Activated T-cell treated with anti-CD3 and anti-CD28 coated beads for 4 hours (primary cell): ENCODE measurements around the gene ATP1A4.

Experiments
- DNase-seq: peaks from one replicate; pipeline ENCODE4 v3.0.0-alpha.2; 2020

Gene ATP1A4

GRCh38 chr1:160148121-160148520 lies 3.3 kb upstream of the ATP1A4 start:
- no peak for DNase-seq

GRCh38 chr1:160149233-160149632 lies 2.2 kb upstream of the ATP1A4 start:
- no peak for DNase-seq

- DNase-seq = no peak
Measured at GRCh38 chr1:160149716-160150115, 1.7 kb upstream of the ATP1A4 start.

GRCh38 chr1:160154790-160155189 lies 3.4 kb downstream of the ATP1A4 start:
- DNase-seq = no peak

GRCh38 chr1:160156361-160156760 lies 5.0 kb downstream of the ATP1A4 start:
- DNase-seq = no peak

GRCh38 chr1:160157174-160157573 lies 5.8 kb downstream of the ATP1A4 start:
- no peak for DNase-seq

GRCh38 chr1:160158031-160158430 lies 6.6 kb downstream of the ATP1A4 start:
- DNase-seq = no peak

GRCh38 chr1:160158534-160158933 lies 7.1 kb downstream of the ATP1A4 start:
- no peak for DNase-seq

- DNase-seq = no peak
Measured at GRCh38 chr1:160159846-160160245, 8.4 kb downstream of the ATP1A4 start.

- no peak for DNase-seq
Measured at GRCh38 chr1:160161965-160162705, 10.7 kb downstream of the ATP1A4 start.

- no peak for DNase-seq
Measured at GRCh38 chr1:160162931-160163330, 11.5 kb downstream of the ATP1A4 start.

- no peak for DNase-seq
Measured at GRCh38 chr1:160163615-160164014, 12.2 kb downstream of the ATP1A4 start.

GRCh38 chr1:160164121-160164520 lies 12.7 kb downstream of the ATP1A4 start:
- DNase-seq = no peak

- DNase-seq = no peak
Measured at GRCh38 chr1:160166166-160166868, 14.9 kb downstream of the ATP1A4 start.

- no peak for DNase-seq
Measured at GRCh38 chr1:160167056-160167455, 15.7 kb downstream of the ATP1A4 start.

- no peak for DNase-seq
Measured at GRCh38 chr1:160167580-160167979, 16.2 kb downstream of the ATP1A4 start.

GRCh38 chr1:160168016-160168415 lies 16.6 kb downstream of the ATP1A4 start:
- DNase-seq = no peak

GRCh38 chr1:160168609-160169369 lies 17.4 kb downstream of the ATP1A4 start:
- DNase-seq = no peak

- DNase-seq = no peak
Measured at GRCh38 chr1:160169553-160170399, 18.4 kb downstream of the ATP1A4 start.

- no peak for DNase-seq
Measured at GRCh38 chr1:160171354-160171753, 20.0 kb downstream of the ATP1A4 start.

- no peak for DNase-seq
Measured at GRCh38 chr1:160171980-160172379, 20.6 kb downstream of the ATP1A4 start.

GRCh38 chr1:160177231-160177630 lies 25.8 kb downstream of the ATP1A4 start:
- no peak for DNase-seq

GRCh38 chr1:160177667-160178066 lies 26.3 kb downstream of the ATP1A4 start:
- no peak for DNase-seq
